Ovary (tissue), 9 donors: ENCODE measurements around the gene YTHDF1. TPM values are rescaled to one million over a fixed set of nuclear protein-coding genes. Genes with fewer than 3 reads are reported as not detected.

Source experiments
- DNase-seq, 5 donors: peaks; one replicate each; pipeline ENCODE4 v3.0.0-alpha.2; 2019 to 2020
- H3K27ac ChIP-seq, 2 donors: fragments of 200-600 bp; one replicate each; pipeline versions ENCODE4 v1.5.1 to v1.8.0; 2019 to 2022
- H3K27me3 ChIP-seq: fragments of 200-600 bp; one replicate; pipeline ENCODE4 v1.8.0; 2022
- H3K36me3 ChIP-seq: fragments of 200-600 bp; sonication (generic); one replicate; pipeline ENCODE4 v1.5.1; 2019
- H3K4me1 ChIP-seq: one replicate; pipeline ENCODE4 v1.8.1; 2013; ENCODE audit warnings: mild to moderate bottlenecking, moderate library complexity; ENCODE audit not compliant: insufficient read depth
- H3K4me3 ChIP-seq: fragments of 200-600 bp; sonication (generic); one replicate; pipeline ENCODE4 v1.5.1; 2017
- H3K9me3 ChIP-seq, 2 donors: fragments of 200-600 bp in 1 of 2; sonication (generic) in 1 of 2; one replicate each; pipeline versions ENCODE4 v1.5.1 to v1.8.1; 2013 to 2019; ENCODE audit warnings: mild to moderate bottlenecking in 1 of 2, moderate library complexity in 1 of 2
- EP300 ChIP-seq: sonication (generic); formaldehyde crosslinking; IDR thresholded peaks from one replicate; pipeline ENCODE4 v1.6.1; 2017; ENCODE audit warnings: antibody characterized with exemption
- POLR2A ChIP-seq: fragments of 450-650 bp; IDR thresholded peaks from one replicate; pipeline ENCODE4 v1.6.1; 2017; ENCODE audit warnings: antibody characterized with exemption, mild to moderate bottlenecking, moderate library complexity
- WGBS, 3 donors: extraction: QIAGEN DNeasy Blood & Tissue Kit in 1 of 3; methylation state at CpG; one replicate each; pipeline versions ENCODE4 v1.1.5 to v1.1.7; 2013 to 2017; 5-methylcytosine and 5-hydroxymethylcytosine counted together
- intact Hi-C, 4 donors: fragments of 100-400 bp; cut with DNase I; formaldehyde crosslinking; loops; one replicate each; pipeline versions ENCODE4 v1.11.0 to v1.15.1; 2022 to 2023
- polyA plus RNA-seq, 2 donors: library from polyadenylated mRNA; stranded (reverse); fragments of 200-250 nt in 1 of 2; fragments of 350-450 nt in 1 of 2; fragmentation: Illumina TruSeq in 1 of 2; extraction: RNeasy Lipid Tissue Mini Kit (QIAGEN cat#74804) in 1 of 2; gene quantifications; one replicate each; pipeline ENCODE4 v1.2.3, GENCODE V29; 2013 to 2014
- total RNA-seq, 7 donors: library from RNA; depleted of rRNA in 2 of 7; stranded (reverse); fragments of >200 nt in 2 of 7; fragmentation: NEBNext Ultra II Directional in 3 of 7; extraction: Animal tissue kit (Norgen Biotek cat#: 25700) in 3 of 7; gene quantifications; one replicate each; pipeline versions ENCODE4 v1.1.0 to v1.2.4, GENCODE V29; 2016 to 2023
- TF ChIP-seq, protein P1 (sequence below), 3 donors: fragments of 450-650 bp in 2 of 3; fragments of 200-600 bp in 1 of 3; IDR thresholded peaks; one replicate each; pipeline versions ENCODE4 v1.5.1 to v1.8.0; 2016 to 2022; ENCODE audit warnings: antibody characterized with exemption in 3 of 3, mild to moderate bottlenecking in 1 of 3
- donor health status: DM: no; HTN: no; CAD: no; lungs with moderate emphysema.
- donor health status: DM: no; HTN: no; CAD: no.
- donor health status: Bipolar disorder and iron deficiency.
- donor health status: DM: yes; HTN: yes; CAD: no.
- donor health status: DM: no; HTN: no; CAD: no.
- donor health status: DM: yes; HTN: yes; CAD: no.

The YTHDF1 gene
- total and polyA plus RNA-seq, 9 donors, result 17.0 to 39.4 (median 30.5) TPM

DNA sequence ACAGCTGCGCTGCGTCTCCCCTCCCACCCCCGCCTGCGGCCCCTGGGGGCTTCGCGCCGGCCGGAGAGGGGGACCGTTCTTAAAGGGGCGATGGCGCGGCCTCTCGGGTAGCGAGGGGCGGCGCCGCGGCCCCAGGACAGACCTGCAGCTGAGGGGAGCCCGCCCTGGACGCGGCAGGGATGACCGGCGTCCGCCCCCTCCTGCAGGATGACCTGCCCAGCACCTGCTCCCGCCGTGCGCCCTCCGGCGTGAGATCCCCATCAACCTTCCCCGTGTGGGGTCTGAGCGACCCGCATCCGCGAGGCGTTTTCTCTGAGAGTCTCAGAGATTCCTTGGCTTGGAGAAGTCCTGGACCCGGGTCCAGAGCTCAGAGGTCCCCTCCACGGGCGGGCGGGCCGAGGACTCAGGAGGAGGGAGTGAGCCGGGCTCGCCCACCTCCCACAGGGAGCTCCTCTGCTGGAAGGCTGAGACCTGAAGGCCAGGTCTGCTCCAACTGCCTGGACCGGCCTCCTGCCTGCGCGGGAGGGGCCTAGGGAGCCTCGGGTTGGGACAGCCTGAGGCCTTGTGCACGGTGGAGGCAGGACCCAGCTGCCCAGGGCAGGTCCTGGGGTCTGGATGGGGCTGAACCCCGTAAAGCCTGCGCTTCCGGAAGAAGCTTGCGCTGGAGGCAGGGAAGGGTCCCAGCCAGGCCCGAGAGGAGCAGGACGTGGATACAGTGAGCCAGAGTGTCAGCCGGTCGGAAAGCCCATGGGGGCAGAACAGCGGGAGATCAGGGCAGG, 38.9 kb upstream of the YTHDF1 start:
- 7 to 20% (median 18%) methylated on average over 20 to 56 of the region's 56 CpGs for WGBS, 3 donors
- H3K27ac ChIP-seq, result no peak overlapping the region
- H3K4me3 ChIP-seq, result no peak overlapping the region

GRCh38 chr20:63254232-63254605, 38.3 kb upstream of the YTHDF1 start, which contains the start of gene NKAIN4:
Gene NKAIN4, minus strand, starts transcription at chr20:63254463. Its CDS starts 13 bp downstream, at chr20:63254450.
- DNase-seq, result no peak
- Histone ChIP-seq H3K27ac (no peak within 1 kb of the TSS), H3K9me3 (no peaks in the 10 kb centered on the region), H3K4me1 (no peaks in the 10 kb centered on the region), H3K4me3 (no peak within 1 kb of the TSS), H3K27me3 (no peaks in the 10 kb centered on the region), H3K36me3 (no peaks in the 10 kb centered on the region)
- TF ChIP-seq, protein P1, sequence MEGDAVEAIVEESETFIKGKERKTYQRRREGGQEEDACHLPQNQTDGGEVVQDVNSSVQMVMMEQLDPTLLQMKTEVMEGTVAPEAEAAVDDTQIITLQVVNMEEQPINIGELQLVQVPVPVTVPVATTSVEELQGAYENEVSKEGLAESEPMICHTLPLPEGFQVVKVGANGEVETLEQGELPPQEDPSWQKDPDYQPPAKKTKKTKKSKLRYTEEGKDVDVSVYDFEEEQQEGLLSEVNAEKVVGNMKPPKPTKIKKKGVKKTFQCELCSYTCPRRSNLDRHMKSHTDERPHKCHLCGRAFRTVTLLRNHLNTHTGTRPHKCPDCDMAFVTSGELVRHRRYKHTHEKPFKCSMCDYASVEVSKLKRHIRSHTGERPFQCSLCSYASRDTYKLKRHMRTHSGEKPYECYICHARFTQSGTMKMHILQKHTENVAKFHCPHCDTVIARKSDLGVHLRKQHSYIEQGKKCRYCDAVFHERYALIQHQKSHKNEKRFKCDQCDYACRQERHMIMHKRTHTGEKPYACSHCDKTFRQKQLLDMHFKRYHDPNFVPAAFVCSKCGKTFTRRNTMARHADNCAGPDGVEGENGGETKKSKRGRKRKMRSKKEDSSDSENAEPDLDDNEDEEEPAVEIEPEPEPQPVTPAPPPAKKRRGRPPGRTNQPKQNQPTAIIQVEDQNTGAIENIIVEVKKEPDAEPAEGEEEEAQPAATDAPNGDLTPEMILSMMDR (IDR thresholded peaks at IDR 0.05), result no peak
- TF ChIP-seq POLR2A, result no peak
- TF ChIP-seq EP300, result no peak
- intact Hi-C loops, result no loop called here
- WGBS, 3 donors, result 0 to 5% (median 1%) methylated on average over 7 to 46 of the region's 46 CpGs

More for the DNA sequence above, 38.9 kb upstream of the YTHDF1 start:
- Histone ChIP-seq H3K36me3 (no peaks in the 10 kb centered on the region), H3K4me1 (no peaks in the 10 kb centered on the region), H3K9me3 (no peaks in the 10 kb centered on the region), H3K27me3 (no peaks in the 10 kb centered on the region)
- DNase-seq, result no peak
- intact Hi-C loops, result no loop called here
- TF ChIP-seq EP300, result no peak
- TF ChIP-seq POLR2A, result no peak
- TF ChIP-seq, protein P1 (IDR thresholded peaks at IDR 0.05), result no peak

- H3K9me3 ChIP-seq, result no peaks in the 10 kb centered on the region
- intact Hi-C loops, result no loop called here
These were observed 37.7 kb upstream of the YTHDF1 start for GRCh38 chr20:63253438-63254231.

GRCh38 chr20:63253065-63253437, 37.1 kb upstream of the YTHDF1 start:
- WGBS, 3 donors, result 9 to 21% (median 14%) methylated on average over 15 to 16 of the region's 16 CpGs
- H3K4me1 ChIP-seq, result no peaks in the 10 kb centered on the region
- no peak overlapping the region for H3K4me3 ChIP-seq
- no peak overlapping the region for H3K27ac ChIP-seq
- intact Hi-C loops, result no loop called here
- no peaks in the 10 kb centered on the region for H3K36me3 ChIP-seq
- no peak for DNase-seq
- H3K27me3 ChIP-seq, result no peaks in the 10 kb centered on the region
- no peak for TF ChIP-seq POLR2A
- TF ChIP-seq, protein P1 (IDR thresholded peaks at IDR 0.05), result no peak
- TF ChIP-seq EP300, result no peak
- no peaks in the 10 kb centered on the region for H3K9me3 ChIP-seq

More at GRCh38 chr20:63253438-63254231, 37.7 kb upstream of the YTHDF1 start:
- TF ChIP-seq EP300 (no peak), POLR2A (no peak)
- TF ChIP-seq, protein P1 (IDR thresholded peaks at IDR 0.05), result no peak
- H3K27ac ChIP-seq, result no peak overlapping the region
- DNase-seq, result no peak
- no peaks in the 10 kb centered on the region for H3K27me3 ChIP-seq
- H3K4me1 ChIP-seq, result no peaks in the 10 kb centered on the region
- no peaks in the 10 kb centered on the region for H3K36me3 ChIP-seq
- H3K4me3 ChIP-seq, result no peak overlapping the region
- WGBS, 3 donors, result 0 to 1% (median 0%) methylated on average over 47 to 89 of the region's 89 CpGs
